Epidermal melanocyte (primary cell): ENCODE measurements around the gene HERC4.
"Not testable (repeated sequence)": the region's sequence is repeated elsewhere in the genome, so short reads cannot be mapped to it uniquely, and the experiment has no call there.

Source experiments
- DNase-seq: peaks from one replicate; pipeline ENCODE4 v3.0.0; 2011; ENCODE audit warnings: low spot score; ENCODE audit not compliant: insufficient read length

The HERC4 gene

DNA sequence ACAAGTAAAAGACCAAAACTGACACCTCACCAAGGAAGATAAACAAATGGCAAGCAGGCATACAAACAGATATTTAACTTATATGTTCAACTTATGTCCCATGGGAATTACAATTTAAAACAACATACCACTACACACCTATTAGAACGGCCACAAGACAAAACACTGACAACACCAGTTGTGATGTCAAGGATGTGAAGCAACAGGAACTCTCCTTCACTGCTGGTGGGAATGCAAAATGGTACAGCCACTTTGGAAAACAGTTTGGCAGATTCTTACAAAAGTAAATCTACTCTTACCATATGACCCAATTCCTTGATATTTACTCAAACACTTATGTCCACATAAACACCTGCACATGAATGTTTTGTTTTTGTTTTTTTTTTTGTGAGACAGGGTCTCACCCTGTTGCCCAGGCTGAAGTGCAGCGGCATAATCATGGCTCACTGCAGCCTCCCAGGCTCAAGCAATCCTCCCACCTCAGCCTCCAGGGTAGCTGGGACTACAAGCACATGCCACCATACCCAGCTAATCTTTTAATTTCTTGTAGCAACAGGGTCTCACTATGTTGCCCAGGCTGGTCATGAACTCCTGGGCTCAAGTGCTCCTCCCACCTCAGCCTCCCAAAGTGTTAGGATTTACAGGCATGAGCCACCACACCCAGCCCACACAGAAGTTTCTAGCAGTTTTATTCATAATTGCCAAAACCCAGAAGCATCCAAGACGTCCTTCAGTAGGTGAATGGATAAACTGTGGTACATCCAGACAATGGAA lies 27.3 kb downstream of the HERC4 start:
- DNase-seq: no peak

DNA sequence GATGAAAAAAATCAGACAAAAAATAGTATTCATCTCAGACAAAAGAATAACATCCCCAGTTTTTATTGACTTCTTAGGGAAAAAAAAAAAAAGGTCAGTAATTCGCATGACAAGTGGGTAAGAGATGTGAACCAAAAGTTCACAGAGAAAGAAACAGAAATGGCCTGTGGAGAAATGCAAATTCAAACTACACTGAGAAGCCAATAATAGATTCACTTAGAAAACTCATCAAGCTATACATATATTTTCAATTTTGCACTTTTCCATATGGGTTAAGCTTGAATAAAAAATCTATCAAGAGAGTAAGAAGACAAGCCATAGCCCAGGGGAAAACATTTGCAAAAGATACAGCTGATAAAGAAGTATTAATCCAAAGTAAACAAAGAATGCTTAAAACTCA lies 28.0 kb downstream of the HERC4 start:
- no peak for DNase-seq

DNA sequence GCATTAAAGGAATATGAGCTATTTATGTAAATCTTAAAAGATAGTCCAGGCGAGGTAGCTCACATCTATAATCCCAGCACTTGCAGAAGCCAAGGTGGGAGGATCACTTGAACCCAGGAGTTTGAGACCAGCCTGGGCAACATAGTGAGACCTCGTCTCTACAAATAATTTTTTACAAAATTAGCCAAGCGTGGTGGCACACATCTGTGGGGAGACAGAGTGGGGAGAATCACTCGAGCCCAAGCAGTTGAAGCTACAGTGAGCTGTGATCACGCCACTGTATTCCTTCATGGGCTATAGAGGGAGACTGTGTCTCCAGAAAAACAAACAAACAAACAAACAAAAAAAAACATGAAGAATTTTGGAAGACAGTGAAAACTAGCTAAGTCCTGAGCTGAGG lies 28.4 kb downstream of the HERC4 start:
- DNase-seq: no peak

DNA sequence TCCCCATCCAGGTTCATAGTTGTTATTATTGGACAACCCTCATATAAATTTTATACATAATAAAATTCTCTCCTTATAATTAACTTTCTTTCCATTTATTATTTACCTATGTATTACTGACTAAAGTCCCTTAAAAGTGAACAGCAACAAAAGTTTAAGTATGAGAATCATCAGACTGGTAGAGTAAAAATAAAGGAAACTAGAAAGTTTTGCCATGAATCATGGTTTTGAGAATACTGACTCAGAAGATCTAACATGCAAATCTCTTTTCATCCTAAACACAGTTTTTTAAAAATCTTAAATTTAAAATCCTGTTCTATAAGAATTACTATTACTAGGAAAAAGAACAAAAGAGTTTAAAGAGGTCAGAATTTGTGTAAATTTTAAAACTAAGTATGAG lies 32.1 kb downstream of the HERC4 start:
- DNase-seq: no peak

DNA sequence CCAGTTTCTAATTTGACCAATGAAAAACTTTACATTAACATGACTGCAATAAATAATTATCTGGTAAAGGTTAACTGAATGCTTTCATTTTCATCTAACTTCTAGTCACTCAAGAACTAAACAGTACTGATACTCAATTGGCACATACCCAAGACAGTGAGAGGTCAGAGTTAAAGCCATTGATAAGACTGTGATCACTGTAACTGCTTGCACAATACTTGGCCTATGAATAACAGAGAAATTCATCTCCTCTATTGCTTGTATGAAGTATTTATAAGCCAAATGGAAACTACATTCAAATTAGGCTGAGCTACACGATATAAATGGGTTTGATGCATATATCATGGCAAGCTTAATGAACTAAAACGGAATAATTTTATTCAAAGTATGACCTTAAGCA lies 43.0 kb downstream of the HERC4 start:
- DNase-seq: no peak

DNA sequence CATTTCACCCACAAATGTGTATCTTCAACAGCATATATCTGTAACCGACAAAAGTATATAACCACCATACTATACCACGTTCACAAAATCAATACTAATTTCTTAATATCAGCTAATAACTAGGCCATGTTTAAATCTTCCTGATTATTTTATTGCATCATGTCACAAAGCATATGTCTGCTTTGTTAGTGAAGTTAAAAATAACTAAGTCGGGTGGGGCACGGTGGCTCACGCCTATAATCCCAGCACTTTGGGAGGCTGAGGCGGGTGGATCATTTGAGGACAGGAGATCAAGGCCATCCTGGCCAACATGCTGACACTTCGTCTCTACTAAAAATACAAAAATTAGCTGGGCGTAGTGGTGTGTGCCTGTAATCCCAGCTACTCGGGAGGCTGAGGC lies 47.7 kb downstream of the HERC4 start:
- no peak for DNase-seq

DNA sequence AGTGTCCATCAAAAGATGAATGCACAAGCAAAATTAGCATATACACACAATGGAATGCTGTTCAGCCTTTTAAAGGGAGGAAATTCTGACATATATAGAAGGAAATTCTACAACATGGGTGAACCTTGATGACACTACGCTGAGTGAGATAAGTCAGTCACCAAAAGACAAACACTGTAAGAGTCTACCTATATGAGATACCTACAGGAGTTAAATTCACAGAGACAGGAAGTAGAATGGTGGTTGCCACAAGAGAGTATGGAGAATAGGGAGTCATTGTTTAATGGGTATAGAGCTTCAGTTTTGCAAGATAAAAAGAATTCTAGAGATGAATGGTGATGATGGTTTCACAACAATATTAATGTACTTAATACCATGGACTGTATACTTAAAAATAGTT lies 51.8 kb downstream of the HERC4 start:
- no peak for DNase-seq

DNA sequence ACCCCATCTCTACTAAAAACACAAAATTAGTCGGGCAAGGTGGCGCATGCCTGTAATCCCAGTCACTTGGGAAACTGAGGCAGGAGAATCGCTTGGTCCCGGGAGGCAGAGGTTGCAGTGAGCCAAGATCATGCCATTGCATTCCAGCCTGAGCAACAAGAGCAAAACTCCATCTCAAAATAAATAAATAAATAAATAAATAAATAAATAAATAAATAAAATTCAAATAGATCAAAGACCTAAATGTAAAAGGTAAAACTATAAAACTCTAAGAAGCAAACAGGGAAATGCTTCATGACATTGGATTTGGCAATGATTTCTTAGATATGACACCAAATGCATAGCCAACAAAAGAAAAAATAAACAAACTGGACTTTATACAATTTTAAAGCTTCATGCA lies 52.8 kb downstream of the HERC4 start:
- DNase-seq: not testable (repeated sequence)

DNA sequence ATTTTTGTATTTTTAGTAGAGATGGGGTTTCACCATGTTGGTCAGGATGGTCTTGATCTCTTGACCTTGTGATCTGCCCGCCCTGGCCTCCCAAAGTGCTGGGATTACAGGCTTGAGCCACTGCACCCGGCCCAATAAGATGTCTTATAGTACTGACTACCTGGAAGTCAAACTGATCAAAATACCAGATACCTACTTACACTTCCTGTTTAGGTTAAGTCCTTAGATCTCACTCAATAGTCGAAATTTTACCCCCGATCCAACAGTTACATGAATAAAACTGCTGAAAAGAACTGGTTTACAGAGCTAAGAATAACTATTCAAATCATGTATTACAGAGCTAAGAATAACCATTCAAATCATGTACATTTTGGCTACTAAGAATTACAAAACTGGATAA lies 58.6 kb downstream of the HERC4 start:
- DNase-seq: not testable (repeated sequence)

DNA sequence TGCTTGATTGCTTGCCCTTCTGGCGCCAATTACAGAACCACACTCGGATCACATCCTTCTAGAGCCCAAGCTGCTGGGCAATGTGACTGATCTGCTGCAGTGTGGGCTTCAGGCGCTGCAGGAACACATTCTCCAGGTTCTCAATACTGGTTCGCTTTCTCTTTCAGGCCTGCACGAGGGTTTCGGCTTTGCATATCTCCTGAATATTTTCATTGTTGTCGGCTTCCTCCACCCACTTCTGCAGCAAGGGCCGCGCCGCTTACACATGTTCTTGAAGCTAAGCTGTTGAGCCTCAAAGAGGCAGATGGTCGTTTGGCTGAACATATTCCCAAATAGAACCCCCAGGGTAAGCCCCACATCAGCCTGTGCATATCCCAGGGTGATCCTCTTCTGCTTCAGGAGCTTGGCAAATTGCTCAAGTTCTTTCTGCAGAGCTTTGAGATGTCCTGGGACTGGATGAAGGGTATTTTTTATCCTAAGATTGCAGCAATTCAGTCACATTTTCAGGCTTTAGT lies 64.6 kb downstream of the HERC4 start:
- no peak for DNase-seq

DNA sequence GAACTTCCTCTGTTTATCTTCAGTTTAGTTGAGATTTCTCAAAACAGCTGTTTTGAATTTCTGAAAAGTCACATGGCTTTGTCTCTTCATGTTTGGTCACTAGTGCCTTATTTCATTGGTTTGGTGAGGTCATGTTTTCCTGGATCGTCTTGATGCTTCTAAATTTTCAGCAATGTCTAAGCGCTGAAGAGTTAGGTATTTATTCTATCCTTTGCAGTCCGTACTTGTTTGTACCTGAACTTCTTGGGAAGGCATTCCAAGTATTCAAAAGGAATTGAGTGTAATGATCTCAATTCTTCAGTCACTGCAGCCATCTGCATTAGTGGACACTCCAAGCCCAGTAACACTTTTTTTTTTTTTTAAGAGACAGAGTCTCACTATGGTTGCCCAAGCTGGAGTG lies 67.7 kb downstream of the HERC4 start:
- DNase-seq: no peak

DNA sequence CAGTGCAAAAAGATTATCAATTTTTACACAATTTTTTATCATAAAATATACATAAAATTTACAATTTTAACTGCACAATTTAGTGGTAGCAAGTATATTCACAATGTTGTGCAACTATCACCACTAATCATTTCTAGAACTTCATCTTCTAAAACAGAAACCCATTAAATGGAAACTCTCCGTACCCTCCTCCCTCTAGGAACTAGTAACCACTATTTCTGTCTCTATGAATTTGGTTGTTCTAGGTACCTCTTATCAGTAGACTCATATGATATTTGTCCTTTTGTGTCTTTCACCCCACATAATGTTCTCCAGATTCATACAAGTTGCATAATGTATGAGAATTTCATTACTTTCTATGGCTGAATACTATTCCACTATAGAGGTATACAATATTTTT lies 73.5 kb downstream of the HERC4 start:
- DNase-seq: no peak

DNA sequence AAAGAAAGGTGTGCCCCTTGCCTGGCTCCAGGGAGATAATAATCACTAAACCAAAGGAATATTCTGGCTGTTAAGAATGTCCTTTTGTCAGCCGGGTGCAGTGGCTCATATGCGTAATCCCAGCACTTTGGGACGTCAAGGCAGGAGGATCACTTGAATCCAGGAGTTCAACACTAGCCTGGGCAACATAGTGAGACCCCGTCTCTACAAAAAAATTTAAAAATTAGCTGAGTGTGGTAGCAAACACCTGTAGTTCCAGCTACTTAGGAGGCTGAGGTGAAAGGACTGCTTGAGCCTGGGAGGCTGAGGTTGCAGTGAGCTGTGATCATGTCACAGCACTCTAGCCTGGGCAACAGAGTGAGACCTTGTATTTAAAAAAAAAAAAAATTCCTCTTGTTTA lies 74.1 kb downstream of the HERC4 start:
- DNase-seq: no peak

DNA sequence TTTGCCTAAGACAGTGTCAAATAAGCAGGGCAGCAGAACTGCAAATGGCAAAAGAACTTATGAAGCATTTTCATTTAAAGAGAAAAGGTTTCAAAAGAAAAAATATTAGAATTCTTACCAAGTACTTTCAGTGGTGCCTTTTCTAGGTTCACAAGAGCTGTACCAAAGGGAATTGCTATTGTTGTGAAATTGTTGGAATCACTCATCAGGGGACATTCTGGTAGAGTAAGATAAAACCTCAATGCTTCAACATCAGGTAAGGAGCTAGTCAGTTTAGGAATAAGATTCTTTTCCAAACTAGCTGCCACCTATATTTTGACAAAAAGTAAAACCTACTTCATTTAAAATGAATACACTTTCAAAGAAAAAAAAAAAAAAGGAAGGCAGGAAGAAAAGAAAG lies 85.0 kb downstream of the HERC4 start:
- no peak for DNase-seq

DNA sequence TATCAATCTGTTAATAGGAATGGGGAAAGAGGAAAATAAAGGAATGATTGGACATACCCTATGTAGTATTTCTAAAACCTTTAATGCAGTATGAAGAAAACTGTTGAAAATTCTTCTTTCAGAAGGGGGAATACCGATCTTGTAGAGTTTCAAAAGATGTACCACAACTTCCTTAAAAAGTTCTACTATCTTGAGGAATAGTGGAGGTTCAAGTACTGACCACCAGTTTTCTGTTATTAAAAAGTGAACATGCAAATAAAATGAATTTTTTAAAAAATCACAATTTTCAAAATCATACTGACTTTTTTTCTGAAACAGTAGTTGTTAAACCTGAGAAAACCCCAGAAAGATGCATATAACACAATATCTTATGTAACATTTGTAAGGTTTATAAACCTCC lies 86.5 kb downstream of the HERC4 start:
- no peak for DNase-seq

DNA sequence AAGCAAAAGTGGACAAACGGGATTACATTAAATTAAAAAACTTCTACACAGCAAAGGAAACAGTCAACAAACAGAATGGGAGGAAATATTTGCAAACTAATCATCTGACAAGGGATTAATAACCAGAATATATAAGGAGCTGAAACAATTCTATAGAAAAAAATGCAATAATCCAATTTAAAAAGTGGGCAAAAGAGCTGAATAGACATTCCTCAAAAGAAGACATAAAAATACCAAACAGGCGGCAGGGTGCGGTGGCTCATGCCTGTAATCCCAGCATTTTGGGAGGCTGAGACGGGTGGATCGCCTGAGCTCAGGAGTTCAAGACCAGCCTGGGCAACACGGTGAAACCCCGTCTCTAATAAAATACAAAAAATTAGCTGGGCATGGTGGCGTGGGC lies 92.5 kb downstream of the HERC4 start:
- not testable (repeated sequence) for DNase-seq

DNA sequence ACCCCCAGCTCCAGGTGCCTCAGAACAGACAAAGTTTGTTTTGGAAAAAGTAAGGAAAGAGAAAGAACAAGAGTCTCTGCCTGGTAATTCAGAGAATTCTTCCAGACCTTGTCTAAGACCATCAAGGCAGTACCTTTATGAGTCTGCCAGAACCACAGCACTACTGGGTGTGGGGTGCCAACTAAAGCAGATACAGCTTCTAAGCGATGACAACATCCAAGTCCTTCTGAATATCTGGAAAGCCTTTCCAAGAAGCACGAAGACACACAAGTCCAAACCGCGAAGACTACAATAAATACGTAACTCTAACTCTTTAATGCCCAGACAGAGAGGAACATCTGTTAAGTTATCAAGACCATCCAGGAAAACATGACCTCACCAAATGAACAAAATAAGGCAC lies 96.3 kb downstream of the HERC4 start:
- no peak for DNase-seq

DNA sequence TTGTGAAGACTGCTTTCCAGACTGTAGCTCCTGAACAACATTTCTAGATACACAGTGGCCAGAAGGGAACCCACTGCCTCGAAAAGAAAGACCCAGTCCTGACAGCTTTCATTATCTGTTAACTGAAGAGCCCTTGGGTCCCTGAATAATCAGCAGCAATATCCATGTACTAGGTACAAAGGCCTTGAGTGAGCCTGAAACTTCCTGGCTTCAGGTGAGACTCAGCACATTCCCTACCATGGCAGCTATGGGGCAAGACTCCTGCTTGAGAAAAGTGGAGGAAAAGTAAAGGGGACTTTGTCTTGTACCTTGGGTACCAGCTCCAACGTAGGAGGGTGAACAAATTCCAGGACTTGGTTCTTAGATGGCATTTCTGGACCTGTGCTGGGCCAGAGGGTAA lies 97.8 kb downstream of the HERC4 start:
- no peak for DNase-seq

DNA sequence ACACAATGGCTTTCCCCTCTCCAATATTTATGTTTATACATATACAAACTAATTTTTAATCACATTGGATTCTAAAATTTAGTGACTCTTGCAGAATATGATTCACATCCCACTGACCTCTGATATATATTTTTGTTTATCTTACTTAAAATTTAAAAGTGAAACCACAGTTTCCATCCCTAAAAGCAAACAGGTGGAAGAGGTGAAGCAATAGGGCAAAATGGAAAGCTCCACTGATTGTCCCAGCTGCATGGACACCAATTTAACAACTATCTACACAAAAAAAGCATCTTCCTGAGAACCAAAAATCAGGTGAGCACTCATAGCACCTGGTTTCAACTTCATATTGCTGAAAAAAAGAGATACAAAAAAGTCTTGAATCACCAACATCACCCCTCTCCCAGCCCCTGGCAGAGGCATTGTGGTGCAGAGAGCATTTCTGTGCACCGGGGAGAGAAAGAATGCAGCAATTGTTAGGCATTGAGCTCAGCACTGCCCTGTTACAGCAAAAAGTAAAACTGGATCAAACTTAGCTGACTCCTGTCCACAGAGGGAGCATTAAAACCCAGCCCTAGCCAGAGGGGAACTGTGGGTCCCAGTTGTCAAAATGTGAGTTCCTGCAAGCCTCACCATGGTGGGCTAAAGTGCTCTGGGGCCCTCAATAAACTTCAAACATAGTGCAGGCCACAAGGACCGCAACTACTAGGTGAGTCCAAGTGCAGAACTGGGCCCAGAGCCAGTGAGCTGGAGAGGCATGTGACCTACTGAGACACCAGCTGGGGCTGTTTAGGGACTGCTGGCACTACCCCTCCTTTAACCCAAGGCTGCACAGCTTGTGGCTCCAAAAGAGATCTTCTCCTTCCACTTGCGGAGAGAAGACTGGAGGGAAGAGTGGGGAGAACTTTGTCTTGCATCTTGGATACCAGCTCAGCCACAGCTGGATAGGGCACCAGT lies 98.5 kb downstream of the HERC4 start:
- no peak for DNase-seq

DNA sequence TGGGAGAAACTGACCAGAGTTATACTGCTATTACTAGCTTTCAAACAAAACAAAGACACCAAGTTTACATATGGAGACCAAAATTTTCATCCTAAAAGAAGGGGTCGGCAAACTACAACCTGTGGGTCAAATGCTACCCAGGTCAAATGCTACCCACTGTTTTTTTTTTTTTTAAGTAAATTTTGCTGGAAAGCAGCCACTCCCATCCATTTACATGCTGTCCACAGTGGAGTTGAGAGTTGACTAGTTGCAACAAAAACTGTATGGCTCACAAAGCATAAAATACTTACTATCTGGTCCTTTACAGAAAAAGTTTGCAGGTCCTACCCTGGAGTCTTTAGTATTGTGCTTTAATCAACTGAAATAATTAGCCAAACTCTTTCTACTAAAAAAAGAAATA lies 99.2 kb downstream of the HERC4 start:
- no peak for DNase-seq

DNA sequence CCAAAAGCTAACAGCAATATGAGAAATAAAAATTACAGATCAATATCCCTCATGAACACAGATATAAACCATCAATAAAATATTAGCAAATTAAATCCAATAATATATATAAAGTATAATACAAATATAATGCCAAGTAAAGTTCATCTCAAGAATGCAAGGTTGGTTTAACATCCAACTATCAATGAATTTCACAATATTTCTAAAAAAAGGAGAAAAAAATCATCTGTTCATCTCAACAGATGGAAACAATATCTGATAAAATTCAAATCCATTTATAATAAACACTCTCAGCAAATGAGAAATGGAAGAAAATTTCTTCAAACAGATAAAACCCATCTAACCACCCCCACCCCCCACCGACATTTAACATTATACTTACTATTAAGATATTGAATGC lies 103.8 kb downstream of the HERC4 start:
- DNase-seq: no peak

DNA sequence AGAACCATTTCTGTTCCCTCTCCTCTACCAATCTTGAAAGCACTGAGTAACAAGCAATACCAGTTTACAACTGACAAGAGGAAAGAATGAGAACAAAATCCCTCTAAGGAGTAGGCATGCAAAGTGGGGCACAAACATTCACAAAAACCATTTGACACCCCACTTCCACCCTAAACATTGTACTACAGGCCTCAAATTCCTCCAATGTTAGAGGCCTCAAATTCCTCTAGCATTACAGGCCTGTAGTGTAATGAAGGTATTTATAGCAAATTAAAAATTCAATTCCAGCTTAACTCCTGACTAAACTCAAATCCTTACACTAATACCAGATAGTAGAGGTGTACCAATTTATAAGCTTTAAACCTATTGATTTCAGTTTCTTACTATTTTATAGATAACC lies 105.2 kb downstream of the HERC4 start:
- DNase-seq: no peak
